HK-2 (cell line): ENCODE measurements around the gene TMEM135.

Experiments used
- DNase-seq: peaks from one replicate; pipeline ENCODE4 v3.0.0-alpha.2; 2018; ENCODE audit not compliant: unreplicated experiment

The TMEM135 gene

GRCh38 chr11:87301785-87302540, 264.2 kb downstream of the TMEM135 start:
- DNase-seq: no peak

DNA sequence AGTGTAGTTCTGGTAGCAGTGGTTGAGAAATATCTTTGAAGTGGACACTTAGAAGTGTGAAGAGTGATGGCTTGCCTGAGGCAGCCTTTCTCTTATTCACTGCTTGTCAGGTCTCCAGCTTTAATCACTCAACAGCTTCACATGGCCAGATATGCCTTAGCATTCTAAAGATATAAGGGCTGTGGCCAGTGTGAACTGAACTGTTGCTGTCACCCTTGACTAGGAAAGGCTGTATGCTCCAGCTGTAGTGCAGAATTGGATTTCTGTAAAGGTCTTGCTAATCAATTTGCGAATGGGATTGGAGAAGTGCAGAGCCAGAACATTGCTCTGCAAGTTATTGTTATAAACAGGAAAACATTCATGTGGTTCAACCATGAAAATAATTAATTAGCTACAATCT, 266.7 kb downstream of the TMEM135 start:
- DNase-seq: no peak

DNA sequence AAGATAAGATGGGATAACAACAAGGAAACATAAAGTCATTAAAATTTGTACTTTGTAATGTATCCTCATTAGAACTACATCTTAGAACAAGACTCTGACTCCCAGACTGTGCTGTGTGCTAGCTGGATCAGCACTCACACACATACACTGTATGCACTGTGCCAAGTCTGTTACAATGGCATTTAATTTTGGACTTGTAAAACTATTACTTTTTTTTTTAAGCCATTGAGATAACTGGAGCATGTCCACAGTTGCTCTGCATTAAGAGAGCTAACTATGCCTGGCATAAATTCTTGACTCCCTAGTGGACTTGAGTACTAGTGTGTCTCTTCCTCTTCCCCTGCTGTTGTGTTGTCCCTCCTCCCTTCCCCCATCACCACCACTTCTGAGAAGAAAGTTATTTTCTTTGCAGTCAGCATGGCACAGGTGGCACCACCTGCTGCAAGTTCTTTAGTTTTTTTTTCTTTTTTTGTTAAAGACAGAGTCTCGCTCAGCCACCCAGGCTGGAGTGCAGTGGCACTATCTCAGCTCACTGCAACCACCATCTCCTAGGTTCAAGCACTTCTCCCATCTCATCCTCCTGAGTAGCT, 268.6 kb downstream of the TMEM135 start:
- DNase-seq: no peak

- DNase-seq: no peak
Measured at GRCh38 chr11:87307101-87307500, 269.4 kb downstream of the TMEM135 start.

DNA sequence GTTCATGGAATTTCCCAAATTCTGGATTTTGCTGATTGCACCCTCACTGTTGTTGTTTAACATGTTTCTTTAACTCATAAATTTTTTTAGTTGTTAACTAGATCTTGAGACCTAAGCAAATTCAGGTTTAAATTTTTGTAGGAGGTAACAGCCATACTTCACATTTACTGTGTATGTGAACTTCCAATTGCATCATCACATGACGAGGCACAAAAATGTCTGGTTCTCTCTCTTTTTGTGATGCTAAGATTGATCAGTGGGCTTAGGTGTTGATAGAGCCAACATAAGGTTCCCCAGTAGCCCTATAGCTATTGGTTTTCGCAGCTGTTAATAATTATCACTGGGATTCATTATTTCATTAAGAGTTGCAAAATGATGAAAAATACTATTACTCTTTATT, 277.5 kb downstream of the TMEM135 start:
- DNase-seq: no peak

GRCh38 chr11:87316491-87316890, 278.8 kb downstream of the TMEM135 start:
- DNase-seq: no peak

GRCh38 chr11:87317441-87317840, 279.7 kb downstream of the TMEM135 start:
- no peak for DNase-seq

DNA sequence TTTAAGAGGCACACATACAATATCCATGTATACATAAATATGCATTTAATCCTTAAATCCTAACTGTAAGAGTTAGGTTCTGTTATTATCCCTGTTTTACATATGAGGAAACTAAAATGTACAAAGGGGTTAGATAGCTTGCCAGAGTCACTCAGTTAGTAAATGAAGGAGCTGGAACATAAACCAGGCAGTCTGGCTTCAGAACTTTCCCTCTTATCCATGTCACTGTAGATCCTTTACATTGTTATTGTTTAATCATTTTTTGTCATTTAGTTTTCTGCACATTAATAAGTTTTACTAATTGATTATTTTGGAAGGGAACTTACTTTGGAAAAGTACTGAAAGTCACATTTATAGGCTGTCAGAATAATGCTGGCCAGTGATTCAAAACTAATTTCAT, 282.4 kb downstream of the TMEM135 start:
- DNase-seq: no peak

- no peak for DNase-seq
Measured at GRCh38 chr11:87322568-87322967, 284.8 kb downstream of the TMEM135 start.

DNA sequence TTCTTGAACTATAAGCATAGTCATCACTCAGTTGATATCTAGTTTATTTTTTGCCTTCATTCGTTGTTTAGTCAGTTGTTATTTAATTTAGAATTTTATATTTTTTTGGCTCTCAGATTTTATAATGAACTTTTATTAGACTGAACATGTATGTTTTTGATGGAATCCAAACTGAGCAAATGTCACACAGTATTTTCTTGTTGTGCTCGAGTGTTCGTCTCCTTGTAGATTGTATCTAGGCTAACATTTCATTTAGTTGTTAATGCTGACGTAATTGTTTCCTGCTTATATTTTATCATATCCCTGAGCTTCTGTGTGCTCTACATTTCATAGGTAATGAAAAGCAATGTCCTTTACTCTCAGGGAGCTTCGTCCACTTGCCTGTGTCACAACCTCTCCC, 286.2 kb downstream of the TMEM135 start:
- DNase-seq: no peak

- DNase-seq: no peak
Measured at GRCh38 chr11:87324817-87325489, 287.2 kb downstream of the TMEM135 start.

DNA sequence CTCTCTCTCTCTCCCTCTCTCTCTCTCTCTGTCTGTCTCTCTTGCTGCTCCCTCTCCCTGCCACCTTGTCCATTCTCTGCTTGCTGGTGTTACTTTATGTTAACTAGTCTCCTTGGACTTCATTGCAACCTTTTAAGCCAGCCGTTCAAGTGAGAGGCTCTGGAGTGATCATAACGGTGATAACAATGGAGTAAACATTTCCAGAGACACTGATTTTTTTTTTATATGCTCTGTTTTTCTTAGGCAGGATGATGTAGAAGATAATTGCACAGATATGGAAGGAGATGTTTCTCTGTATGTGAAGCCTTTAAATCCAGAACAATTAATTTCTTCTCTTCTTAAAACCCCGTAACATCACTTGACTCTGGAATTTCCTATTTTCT, 287.7 kb downstream of the TMEM135 start:
- DNase-seq: no peak

GRCh38 chr11:87326594-87326993, 288.9 kb downstream of the TMEM135 start:
- DNase-seq: no peak

DNA sequence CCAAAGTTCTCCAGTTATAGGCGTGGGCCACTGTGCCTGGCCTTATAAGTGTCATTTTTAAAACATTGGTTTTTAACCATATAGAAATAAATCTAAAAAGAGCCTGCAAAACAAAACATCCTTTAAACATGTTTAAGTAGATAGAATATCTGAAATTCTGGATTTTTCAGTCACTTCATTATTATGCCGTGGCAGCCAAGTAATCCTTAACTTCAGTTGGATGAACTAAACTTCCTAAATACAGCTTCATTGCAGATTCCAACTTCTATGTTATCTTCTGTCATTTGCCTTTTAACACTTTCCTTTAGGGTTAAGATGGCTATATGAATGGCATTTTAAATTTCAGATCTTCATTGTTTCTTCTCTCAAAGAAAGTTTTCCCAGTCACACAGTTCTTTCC, 291.4 kb downstream of the TMEM135 start:
- DNase-seq: no peak

DNA sequence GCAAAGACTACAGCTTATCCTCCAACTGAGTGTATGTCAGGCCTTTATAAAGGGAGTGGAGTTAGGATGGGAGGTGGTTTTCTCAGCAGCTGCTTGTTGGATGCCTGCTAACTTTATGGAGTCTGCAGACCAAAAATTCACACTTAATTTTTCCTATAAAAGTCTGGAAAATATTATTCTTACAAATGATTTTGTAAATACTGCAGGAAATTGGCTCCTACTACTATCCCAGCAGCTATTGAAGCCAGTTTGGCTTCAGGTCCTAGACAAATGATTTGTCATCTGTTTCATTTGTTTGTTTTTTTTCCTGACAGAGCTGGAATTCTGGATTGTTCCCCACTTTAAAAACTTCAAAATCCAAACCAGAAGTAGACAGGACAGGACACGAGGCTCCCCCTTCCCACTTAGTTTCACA, 292.5 kb downstream of the TMEM135 start:
- no peak for DNase-seq

- DNase-seq: no peak
Measured at GRCh38 chr11:87331273-87331672, 293.5 kb downstream of the TMEM135 start.

DNA sequence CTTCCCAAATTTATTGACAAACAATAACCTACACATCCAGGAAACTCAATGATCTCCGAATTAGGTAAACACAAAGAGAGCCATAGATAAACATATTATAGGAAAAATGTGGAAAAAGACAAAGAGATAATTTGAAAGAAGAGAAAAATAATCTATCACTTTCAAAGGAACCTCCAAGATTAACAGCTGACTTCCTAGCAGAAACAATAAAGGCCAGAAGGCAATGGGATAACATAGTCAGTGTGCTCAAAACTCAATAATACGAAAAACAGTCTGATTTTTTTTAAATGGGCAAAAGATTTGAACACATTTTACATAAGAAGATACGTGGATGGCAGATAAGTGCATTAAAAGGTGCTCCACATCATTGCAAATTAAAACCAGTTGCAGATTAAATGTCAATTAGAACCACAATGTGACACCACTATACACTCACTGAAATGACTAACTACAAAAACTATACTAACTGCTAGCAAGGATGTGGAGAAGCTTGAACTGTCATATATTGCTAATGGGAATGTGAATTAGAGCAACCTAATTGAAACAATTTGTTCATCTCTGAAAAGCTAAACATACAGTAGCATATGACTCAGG, 300.4 kb downstream of the TMEM135 start:
- DNase-seq: no peak

DNA sequence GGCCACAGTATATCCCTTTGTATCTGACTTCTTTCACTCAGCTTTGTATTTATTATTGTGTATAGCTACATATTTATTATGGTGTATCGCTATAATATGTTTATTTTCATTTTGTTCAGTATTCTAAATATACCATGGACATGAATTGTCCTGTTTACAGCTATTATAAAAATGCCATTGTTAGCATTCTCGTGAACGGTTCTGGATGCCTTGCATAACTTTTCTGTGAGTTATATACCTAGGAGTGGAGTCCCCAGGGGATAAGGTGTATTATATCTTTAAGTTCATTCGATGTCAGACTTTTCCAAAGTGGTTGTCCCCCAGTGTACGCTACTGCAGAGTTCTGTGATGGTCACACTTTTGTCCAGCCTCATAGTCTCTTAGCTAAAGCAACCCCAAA, 301.7 kb downstream of the TMEM135 start:
- DNase-seq: no peak

DNA sequence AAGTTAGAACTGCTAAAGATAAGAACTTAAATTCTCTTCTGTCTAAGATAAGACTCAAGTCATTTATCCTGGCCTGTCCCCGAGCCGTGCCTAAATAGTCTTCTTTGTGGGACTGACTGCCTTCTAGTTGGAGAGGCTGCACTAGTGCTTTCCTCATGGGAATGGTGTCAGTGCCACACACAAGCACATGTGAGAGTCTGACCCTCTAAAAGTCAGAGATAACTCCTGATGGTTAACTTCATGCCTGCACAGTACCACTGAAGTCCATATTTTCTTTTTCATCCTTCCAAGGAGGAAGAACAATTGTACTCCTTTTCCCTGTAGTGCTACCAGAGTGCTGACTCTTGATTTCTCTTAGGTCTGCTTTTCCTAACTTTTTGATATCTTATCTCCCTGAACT, 309.7 kb downstream of the TMEM135 start:
- no peak for DNase-seq

DNA sequence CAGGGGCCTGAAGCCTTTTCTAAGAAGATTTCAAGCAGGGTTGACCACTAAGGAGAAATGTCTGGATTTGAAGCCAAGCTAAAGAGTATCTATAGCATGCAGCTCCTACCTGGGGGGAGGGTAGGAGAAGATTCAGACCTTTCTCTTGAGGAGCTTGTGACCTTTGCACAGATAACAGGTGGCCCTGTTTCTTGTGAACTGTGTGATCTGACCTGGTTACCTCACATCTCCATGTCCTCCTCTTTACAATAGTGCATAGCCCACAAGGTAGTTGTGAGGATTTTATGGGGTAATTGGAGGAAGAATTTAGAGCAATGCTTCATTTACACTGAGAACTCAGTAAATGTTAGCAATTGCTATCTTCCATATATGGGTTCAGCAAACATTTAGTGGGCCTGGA, 310.1 kb downstream of the TMEM135 start:
- DNase-seq: no peak

- no peak for DNase-seq
Measured at GRCh38 chr11:87351676-87352075, 313.9 kb downstream of the TMEM135 start.

DNA sequence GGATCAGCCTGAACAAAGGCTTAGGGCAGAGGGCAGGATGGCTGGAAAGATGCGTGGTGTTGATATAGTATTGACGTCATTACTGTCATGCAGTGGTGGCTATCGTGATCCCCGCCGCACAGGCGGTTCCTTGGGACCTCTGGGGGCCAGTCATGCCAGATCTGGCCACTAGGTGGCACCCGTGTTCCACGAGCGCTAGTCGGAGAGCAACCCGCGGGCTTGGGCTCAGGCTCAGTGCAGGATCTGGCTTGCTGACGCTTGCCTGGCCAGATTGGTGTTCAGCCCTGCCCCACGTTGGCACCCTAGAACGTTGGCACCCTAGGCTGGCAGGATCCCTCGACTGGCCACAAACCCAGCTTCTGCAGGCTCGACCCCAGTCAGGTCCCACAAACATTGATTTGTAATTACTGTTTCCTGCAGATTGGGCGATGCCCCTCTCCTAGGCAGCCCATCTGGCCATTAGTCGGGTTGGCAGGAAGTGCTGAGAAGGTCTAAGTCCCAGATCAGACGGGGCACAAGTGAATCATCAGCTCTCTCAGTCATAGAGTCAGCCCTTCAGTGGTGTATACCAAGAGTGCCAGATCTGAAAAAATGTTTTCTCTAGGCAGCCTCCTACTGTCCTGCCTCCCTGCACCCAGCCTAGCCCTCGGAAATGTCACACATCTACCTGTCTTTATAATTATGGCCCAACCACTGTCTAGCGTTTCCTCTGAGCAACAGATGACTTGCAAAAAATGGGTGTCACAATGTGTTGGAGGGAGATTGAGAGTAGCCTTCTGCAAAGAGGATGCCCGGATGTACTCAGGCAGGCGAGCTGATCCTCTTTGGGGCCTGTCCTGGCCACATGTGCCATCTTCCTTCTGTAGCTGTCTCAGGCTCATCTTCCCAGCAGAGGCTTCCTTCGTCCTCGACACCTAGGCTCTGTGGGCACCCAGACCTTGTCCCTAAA, 315.3 kb downstream of the TMEM135 start:
- peak; percentile 79 for DNase-seq
